Measurements from ENCODE around the gene TNKS2.
A peak's percentile ranks its signal among the peaks of the same experiment; 100 is the strongest.

Gene TNKS2

DNA sequence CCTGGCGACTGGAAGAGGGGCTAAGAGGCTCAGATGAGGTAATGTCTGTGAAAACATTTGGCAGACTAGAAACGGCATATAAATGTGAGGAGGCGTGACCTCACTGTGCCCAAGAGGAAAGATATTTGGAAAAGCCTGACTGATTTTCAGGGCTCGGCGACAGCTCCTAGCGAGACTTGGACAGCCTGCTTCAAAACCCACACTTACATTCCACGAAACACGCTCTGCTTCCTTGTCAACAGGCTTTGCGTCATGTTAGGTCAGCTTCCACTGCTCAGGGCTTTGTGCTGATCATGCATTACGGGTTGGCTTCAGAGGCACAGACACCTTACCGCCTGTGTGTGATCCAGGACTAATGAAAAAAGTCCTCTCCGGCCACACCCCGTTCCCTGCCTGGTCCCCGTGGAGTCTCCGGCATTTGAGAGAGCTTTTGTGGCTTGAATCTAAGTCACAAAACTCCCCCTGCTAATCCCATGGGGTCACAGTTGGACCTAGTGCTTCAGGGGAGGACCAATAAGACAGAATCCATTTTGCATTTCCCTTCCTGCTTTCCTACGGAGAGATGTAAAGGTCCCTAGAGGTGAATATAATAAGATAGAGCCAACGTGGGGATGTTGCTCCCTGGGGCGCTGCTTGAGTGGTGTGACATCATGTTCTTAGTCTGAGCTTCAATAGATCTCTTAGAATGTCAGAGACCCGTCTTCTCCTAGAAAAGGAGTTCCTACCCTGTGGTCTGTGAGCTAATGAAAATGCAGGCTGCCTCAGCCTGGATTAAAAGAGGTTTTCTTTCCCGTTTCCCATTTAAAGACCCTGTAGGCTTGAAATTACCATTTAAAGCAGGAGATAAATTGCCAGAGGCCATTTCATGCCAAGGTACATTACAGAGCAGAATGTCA, 85.6 kb downstream of the TNKS2 start:
- TF ChIP-seq, protein P1, sequence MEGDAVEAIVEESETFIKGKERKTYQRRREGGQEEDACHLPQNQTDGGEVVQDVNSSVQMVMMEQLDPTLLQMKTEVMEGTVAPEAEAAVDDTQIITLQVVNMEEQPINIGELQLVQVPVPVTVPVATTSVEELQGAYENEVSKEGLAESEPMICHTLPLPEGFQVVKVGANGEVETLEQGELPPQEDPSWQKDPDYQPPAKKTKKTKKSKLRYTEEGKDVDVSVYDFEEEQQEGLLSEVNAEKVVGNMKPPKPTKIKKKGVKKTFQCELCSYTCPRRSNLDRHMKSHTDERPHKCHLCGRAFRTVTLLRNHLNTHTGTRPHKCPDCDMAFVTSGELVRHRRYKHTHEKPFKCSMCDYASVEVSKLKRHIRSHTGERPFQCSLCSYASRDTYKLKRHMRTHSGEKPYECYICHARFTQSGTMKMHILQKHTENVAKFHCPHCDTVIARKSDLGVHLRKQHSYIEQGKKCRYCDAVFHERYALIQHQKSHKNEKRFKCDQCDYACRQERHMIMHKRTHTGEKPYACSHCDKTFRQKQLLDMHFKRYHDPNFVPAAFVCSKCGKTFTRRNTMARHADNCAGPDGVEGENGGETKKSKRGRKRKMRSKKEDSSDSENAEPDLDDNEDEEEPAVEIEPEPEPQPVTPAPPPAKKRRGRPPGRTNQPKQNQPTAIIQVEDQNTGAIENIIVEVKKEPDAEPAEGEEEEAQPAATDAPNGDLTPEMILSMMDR (IDR thresholded peaks at IDR 0.05; ENCODE audit: insufficient read depth, low read depth, low read length, missing control alignments) = no peak
- no peak for DNase-seq (ENCODE audit: low read depth)
- H3K4me3 ChIP-seq (ENCODE audit: low read depth, low read length) = no peak overlapping the region

DNA sequence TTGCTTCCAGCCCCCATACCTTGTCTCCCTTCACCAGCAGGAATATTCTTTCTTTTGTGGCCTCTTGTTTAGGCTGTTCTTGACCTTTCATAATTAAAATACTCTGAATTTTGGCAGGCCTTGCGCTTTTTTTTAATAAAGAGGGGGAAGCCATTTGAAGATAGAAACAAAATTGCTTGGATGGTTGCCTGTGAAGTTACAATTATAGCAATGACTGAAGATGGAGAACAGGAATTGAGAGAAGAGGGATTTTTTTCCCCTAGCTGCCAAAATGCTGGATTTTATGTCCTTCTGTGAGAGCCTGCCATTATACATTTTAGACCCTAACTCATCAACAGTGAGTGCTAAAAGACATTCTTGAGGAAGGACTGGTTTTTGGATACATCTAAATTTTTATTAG, 86.3 kb downstream of the TNKS2 start:
- H3K4me3 ChIP-seq (ENCODE audit: low read depth, low read length) = no peak overlapping the region
- TF ChIP-seq, protein P1 (IDR thresholded peaks at IDR 0.05; ENCODE audit: insufficient read depth, low read depth, low read length, missing control alignments) = no peak
- DNase-seq (ENCODE audit: low read depth) = no peak

DNA sequence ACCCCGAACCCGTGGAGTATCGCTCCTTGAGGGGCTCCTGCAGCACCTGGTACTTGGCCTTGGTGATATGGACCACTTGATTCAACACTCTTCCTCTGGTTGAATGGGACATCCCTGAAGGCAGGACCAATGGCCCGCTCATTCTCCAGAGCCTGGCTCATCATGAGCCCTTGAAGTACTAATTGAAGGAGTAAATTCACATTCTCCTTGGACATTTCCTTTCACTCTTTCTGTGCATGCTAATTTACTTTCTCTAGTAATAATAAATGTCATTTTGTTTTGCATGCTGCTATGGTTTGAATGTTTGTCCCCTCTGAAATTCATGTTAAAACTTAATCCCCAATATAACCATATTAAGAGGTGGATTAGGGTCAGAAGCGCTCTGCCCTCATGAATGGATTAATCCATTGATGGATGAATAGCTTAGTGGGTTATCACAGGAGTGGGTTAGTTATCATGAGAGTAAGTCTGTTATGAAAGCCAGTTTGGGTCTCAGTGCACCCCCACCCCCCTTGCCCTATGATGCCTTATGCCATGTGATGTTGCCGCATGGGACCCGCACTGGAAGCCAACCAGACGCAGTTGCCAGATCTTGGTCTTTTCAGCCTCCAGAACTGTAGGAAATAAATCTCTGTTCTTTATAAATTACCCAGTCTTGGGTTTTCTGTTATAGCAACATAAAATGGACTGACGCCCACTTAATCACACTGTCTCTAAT, 87.3 kb downstream of the TNKS2 start:
- TF ChIP-seq, protein P1 (IDR thresholded peaks at IDR 0.05; ENCODE audit: insufficient read depth, low read depth, low read length, missing control alignments) = no peak
- H3K4me3 ChIP-seq (ENCODE audit: low read depth, low read length) = no peak overlapping the region
- DNase-seq (ENCODE audit: low read depth) = no peak

DNA sequence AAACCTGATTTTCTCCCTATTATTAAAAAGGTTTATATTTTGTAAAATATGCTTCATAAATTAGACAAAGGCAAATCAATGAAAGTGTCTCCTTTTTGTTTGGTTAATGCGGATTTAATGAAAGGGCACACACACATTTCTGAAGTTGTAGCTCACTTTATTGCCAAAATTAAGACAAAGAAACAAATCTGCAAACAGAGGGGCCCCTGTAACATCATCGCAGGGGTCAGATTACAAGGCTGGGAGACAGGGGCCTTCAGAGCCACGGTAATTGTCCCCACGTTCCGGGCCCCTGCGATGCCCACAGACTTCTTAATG, 88.7 kb downstream of the TNKS2 start:
- no peak overlapping the region for H3K4me3 ChIP-seq (ENCODE audit: low read depth, low read length)
- no peak for DNase-seq (ENCODE audit: low read depth)
- TF ChIP-seq, protein P1 (IDR thresholded peaks at IDR 0.05; ENCODE audit: insufficient read depth, low read depth, low read length, missing control alignments) = no peak

DNA sequence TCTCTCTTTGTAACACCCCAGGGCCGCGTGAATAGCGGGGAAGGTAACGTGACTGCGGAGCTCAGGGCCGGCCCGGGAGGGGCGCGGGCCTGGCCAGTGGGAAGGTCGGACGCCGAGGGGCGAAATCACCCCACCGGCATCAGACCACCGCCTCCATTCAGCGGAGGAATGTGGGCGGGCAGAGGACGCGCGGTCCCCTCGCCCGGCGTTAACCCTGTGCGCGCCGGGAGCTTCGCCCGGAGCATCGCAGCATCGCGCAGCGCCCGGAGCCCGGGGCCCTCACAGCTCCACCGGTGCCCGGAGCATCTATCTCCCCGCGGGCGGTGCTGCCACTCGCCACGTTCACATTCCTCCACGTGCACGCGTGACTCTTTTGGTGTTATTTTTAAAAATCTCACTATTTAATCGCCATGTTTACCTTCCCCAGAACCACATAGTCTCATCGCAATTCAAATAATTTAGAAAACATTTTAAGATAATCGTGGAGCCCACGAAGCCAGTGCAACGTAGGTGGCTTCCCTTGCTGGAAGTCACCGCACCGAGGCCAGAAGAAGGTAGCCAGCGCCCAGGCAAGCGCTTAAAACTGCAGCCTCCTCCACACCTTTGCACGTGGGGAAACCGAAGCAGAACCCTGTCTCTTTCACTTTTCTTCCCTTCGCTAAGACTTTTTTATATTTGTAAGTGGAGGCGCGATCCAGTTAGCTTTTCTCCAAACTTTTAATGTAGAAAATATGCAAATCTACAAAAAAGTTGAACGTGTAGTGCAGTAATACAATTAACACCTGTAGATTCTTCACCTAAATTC, 89.2 kb downstream of the TNKS2 start:
- no peak for DNase-seq (ENCODE audit: low read depth)
- TF ChIP-seq, protein P1 (IDR thresholded peaks at IDR 0.05; ENCODE audit: insufficient read depth, low read depth, low read length, missing control alignments) = no peak
- peak overlapping the region; percentile 33 for H3K4me3 ChIP-seq (ENCODE audit: low read depth, low read length)

DNA sequence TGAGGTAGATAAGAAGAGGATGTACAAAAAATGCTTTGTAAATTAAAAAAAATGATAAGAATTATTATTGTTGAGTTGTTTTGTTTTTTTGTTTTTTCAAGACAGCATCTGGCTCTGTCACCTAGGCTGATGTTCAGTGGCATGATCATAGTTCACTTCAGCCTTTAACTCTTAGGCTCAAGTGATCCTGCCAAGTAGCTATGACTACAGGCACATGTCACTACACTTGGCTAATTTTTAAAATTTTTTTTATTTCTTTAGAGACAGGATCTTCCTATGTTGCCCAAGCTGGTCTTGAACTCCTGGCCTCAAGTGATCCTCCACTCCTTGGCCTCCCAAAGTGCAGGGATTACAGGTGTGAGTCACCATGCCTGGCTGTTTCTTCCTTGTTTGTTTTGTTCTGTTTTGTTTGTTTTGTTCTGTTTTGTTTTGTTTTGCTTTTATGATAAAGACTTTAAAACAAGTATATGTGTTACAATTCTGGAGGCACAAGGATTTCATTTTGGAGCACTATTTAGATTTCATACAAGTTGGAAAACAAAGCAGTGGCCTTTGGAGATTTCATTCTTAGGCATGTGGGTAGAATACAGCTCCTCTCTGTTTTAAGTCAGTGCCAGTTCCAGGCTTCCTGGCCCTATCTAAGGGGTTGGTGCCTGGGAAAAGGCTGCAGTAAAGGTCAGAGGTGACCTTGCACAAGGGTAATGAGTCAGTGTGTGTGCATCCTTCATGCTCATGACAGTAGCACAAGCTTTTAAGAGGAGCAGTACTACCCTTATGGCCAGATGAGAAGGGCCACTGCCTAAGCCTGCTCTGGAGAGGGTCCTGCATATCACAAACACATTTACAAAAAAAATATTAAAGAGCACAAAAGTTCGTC, 93.1 kb downstream of the TNKS2 start:
- H3K4me3 ChIP-seq (ENCODE audit: low read depth, low read length) = no peak overlapping the region
- TF ChIP-seq, protein P1 (IDR thresholded peaks at IDR 0.05; ENCODE audit: insufficient read depth, low read depth, low read length, missing control alignments) = no peak
- no peak for DNase-seq (ENCODE audit: low read depth)
